GM12874 (cell line): Measurements from ENCODE around the gene CNOT10.

Source experiments
- CTCF ChIP-seq: IDR thresholded peaks from 2 replicates; pipeline ENCODE4 v1.5.1; 2011; ENCODE audit warnings: low read depth, mild to moderate bottlenecking, control low read depth, low read length, moderate library complexity; ENCODE audit not compliant: insufficient read depth

The CNOT10 gene

GRCh38 chr3:32700244-32700643, 15.3 kb downstream of the CNOT10 start:
- no peak for TF ChIP-seq CTCF

GRCh38 chr3:32703491-32703972, 18.5 kb downstream of the CNOT10 start:
- TF ChIP-seq CTCF: no peak

GRCh38 chr3:32705232-32705631, 20.2 kb downstream of the CNOT10 start:
- TF ChIP-seq CTCF: no peak

GRCh38 chr3:32706348-32707025, 21.5 kb downstream of the CNOT10 start:
- TF ChIP-seq CTCF: no peak

- TF ChIP-seq CTCF: no peak
Measured at GRCh38 chr3:32707026-32707370, 22.0 kb downstream of the CNOT10 start.

- TF ChIP-seq CTCF: no peak
Measured at GRCh38 chr3:32708672-32709283, 23.8 kb downstream of the CNOT10 start.

- TF ChIP-seq CTCF: no peak
Measured at GRCh38 chr3:32709346-32709745, 24.4 kb downstream of the CNOT10 start.
